Spleen (tissue), 7 donors: Measurements from ENCODE around the gene MALAT1.

Source experiments
- CTCF ChIP-seq, 11 experiments: fragments of 200-600 bp in 7 of 11; fragments of 450-650 bp in 4 of 11; sonication (generic) in 4 of 11; IDR thresholded peaks in 8 of 11; conservative IDR thresholded peaks in 3 of 11; 1 replicate in 7 of 11; 2 replicates in 4 of 11; pipeline versions ENCODE4 v1.4.0 to v1.8.0; 2016 to 2021; ENCODE audit warnings: antibody characterized with exemption in 11 of 11, inconsistent platforms in 4 of 11, mild to moderate bottlenecking in 1 of 11
- POLR2A ChIP-seq, 3 donors: fragments of 450-650 bp; IDR thresholded peaks; one replicate each; pipeline ENCODE4 v1.5.1; 2017; ENCODE audit warnings: antibody characterized with exemption in 3 of 3, mild to moderate bottlenecking in 1 of 3
- POLR2AphosphoS5 ChIP-seq, 3 donors: sonication (generic); formaldehyde crosslinking; IDR thresholded peaks; one replicate each; pipeline ENCODE4 v1.5.1; 2017; ENCODE audit warnings: antibody characterized with exemption in 3 of 3
- donor health status: DM: no; HTN: no; CAD: no; lungs with moderate emphysema.
- donor health status: DM: no; HTN: no; CAD: no.
- donor health status: DM: no; HTN: no; CAD: no.

- TF ChIP-seq CTCF (IDR thresholded peaks at IDR 0.05 in 8 of 11, conservative IDR thresholded peaks at IDR 0.05 in 3 of 11): no peak
- TF ChIP-seq POLR2AphosphoS5 (IDR thresholded peaks at IDR 0.05): no peak
- TF ChIP-seq POLR2A (IDR thresholded peaks at IDR 0.05): no peak
Observed at GRCh38 chr11:65524014-65524740, 25.3 kb downstream of the MALAT1 start.
